GM23338 (cell line): ENCODE data around the gene PPP1R18. TPM values are rescaled to one million over a fixed set of nuclear protein-coding genes. Genes with fewer than 3 reads are reported as not detected.

Experiments used
- ATAC-seq: fragments of 200-7000 bp; cut with Tn5 transposase; 3 replicates; pipeline ENCODE4 v1.9.1; 2020
- DNase-seq: peaks from one replicate; pipeline ENCODE4 v3.0.0-alpha.2; 2015; ENCODE audit warnings: low spot score
- H2AFZ ChIP-seq: fragments of 200-600 bp; sonication (generic); 2 replicates; pipeline ENCODE4 v1.8.0; 2016; ENCODE audit warnings: antibody characterized with exemption, mild to moderate bottlenecking, moderate library complexity
- H3F3A ChIP-seq: fragments of 200-600 bp; sonication (generic); replicated peaks from 2 replicates; pipeline ENCODE4 v1.8.0; 2017; ENCODE audit warnings: antibody characterized with exemption, mixed run types, low read depth
- H3K27ac ChIP-seq: fragments of 200-600 bp; sonication (generic); 2 replicates; pipeline ENCODE4 v1.6.1; 2016; ENCODE audit warnings: low read depth
- H3K27me3 ChIP-seq: fragments of 200-600 bp; sonication (generic); 2 replicates; pipeline ENCODE4 v1.8.0; 2016; ENCODE audit warnings: mild to moderate bottlenecking, mixed run types, moderate library complexity; ENCODE audit not compliant: insufficient read depth
- H3K36me3 ChIP-seq: fragments of 200-600 bp; sonication (generic); 2 replicates; pipeline ENCODE4 v1.8.0; 2016; ENCODE audit warnings: mild to moderate bottlenecking; ENCODE audit not compliant: insufficient read depth
- H3K4me1 ChIP-seq: fragments of 200-600 bp; sonication (generic); 2 replicates; pipeline ENCODE4 v1.8.0; 2016; ENCODE audit warnings: mild to moderate bottlenecking, moderate library complexity; ENCODE audit not compliant: insufficient read depth
- H3K4me2 ChIP-seq: fragments of 200-600 bp; sonication (generic); 2 replicates; pipeline ENCODE4 v1.7.1; 2017; ENCODE audit warnings: mixed run types
- H3K4me3 ChIP-seq: fragments of 200-600 bp; sonication (generic); 2 replicates; pipeline ENCODE4 v1.6.1; 2016; ENCODE audit warnings: mixed run types
- H3K79me2 ChIP-seq: fragments of 200-600 bp; sonication (generic); replicated peaks from 2 replicates; pipeline ENCODE4 v1.8.0; 2017; ENCODE audit warnings: mild to moderate bottlenecking; ENCODE audit not compliant: insufficient read depth
- H3K9me2 ChIP-seq: fragments of 200-600 bp; sonication (generic); 2 replicates; pipeline ENCODE4 v1.8.0; 2017; ENCODE audit not compliant: insufficient read depth
- H4K20me1 ChIP-seq: fragments of 200-600 bp; sonication (generic); replicated peaks from 2 replicates; pipeline ENCODE4 v1.8.0; 2017; ENCODE audit warnings: mild to moderate bottlenecking; ENCODE audit not compliant: insufficient read depth
- H3K27ac Mint-ChIP-seq: 2 replicates; pipeline ENCODE4 v1.8.0; 2020; ENCODE audit warnings: inconsistent platforms, mild to moderate bottlenecking, moderate library complexity, mixed read lengths
- H3K27me3 Mint-ChIP-seq: 3 replicates; pipeline ENCODE4 v1.8.0; 2022; ENCODE audit warnings: low read depth, mild to moderate bottlenecking, moderate library complexity, mixed read lengths, inconsistent platforms; ENCODE audit not compliant: insufficient read depth, poor library complexity
- H3K36me3 Mint-ChIP-seq: 3 replicates; pipeline ENCODE4 v1.8.0; 2021; ENCODE audit warnings: low read depth, mild to moderate bottlenecking, inconsistent platforms, moderate library complexity, mixed read lengths
- H3K4me1 Mint-ChIP-seq: 3 replicates; pipeline ENCODE4 v1.8.0; 2020; ENCODE audit warnings: mild to moderate bottlenecking, inconsistent platforms, mixed read lengths
- H3K4me3 Mint-ChIP-seq: 3 replicates; pipeline ENCODE4 v1.8.0; 2021; ENCODE audit warnings: moderate library complexity, mild to moderate bottlenecking, inconsistent platforms, mixed read lengths
- H3K9me3 Mint-ChIP-seq: 3 replicates; pipeline ENCODE4 v1.8.0; 2020; ENCODE audit warnings: moderate library complexity, mild to moderate bottlenecking, inconsistent platforms, mixed read lengths
- CREB1 ChIP-seq: fragments of 250-450 bp; sonication (Bioruptor Pico); IDR thresholded peaks from 2 replicates; pipeline ENCODE4 v1.5.0; 2020; ENCODE audit warnings: low read depth, mild to moderate bottlenecking, moderate library complexity
- EZH2 ChIP-seq: fragments of 200-600 bp; sonication (generic); IDR thresholded peaks from one replicate; pipeline ENCODE4 v1.8.0; 2017; ENCODE audit warnings: antibody characterized with exemption, mild to moderate bottlenecking, low read depth; ENCODE audit not compliant: unreplicated experiment
- EZH2phosphoT487 ChIP-seq: fragments of 200-600 bp; sonication (generic); IDR thresholded peaks from one replicate; pipeline ENCODE4 v1.8.1; 2018; ENCODE audit warnings: antibody characterized with exemption; ENCODE audit not compliant: unreplicated experiment
- JUNB ChIP-seq: IDR thresholded peaks from one replicate; pipeline ENCODE4 v1.6.1; 2016; ENCODE audit warnings: antibody characterized with exemption; ENCODE audit not compliant: unreplicated experiment
- NANOG ChIP-seq: IDR thresholded peaks from 2 replicates; pipeline ENCODE4 v1.6.1; 2016; ENCODE audit warnings: antibody characterized with exemption, borderline replicate concordance
- POLR2AphosphoS5 ChIP-seq: IDR thresholded peaks from 2 replicates; pipeline ENCODE4 v1.6.1; 2016; ENCODE audit warnings: antibody characterized with exemption, low read depth
- STAT1 ChIP-seq: IDR thresholded peaks from one replicate; pipeline ENCODE4 v1.6.1; 2016; ENCODE audit warnings: antibody characterized with exemption; ENCODE audit not compliant: unreplicated experiment
- ZNF331 ChIP-seq: fragments of 250-450 bp; sonication (Bioruptor Pico); IDR thresholded peaks from 2 replicates; pipeline ENCODE4 v1.5.0; 2020; ENCODE audit warnings: low read depth, mild to moderate bottlenecking, moderate library complexity
- polyA plus RNA-seq: library from polyadenylated mRNA; unstranded; fragments of >200 nt; fragmentation: Nextera tagmentation; extraction: Ambion mirVana; gene quantifications from 2 replicates; pipeline ENCODE4 v1.2.1, GENCODE V29; 2016
- total RNA-seq: library from RNA; depleted of rRNA; stranded (reverse); fragments of >200 nt; shearing (Covaris generic); gene quantifications from 2 replicates; pipeline ENCODE4 v1.2.3, GENCODE V29; 2014
- TF ChIP-seq, protein P1 (sequence below), 2 experiments: fragments of 200-600 bp in 1 of 2; sonication (generic) in 1 of 2; conservative IDR thresholded peaks; 2 replicates each; pipeline versions ENCODE4 v1.5.1 to v1.6.1; 2016 to 2017; ENCODE audit warnings: antibody characterized with exemption in 2 of 2, low read depth in 2 of 2, mild to moderate bottlenecking in 2 of 2, moderate library complexity in 1 of 2
- TF ChIP-seq, protein P2 (sequence below): IDR thresholded peaks from one replicate; pipeline ENCODE4 v1.6.1; 2018; ENCODE audit warnings: antibody characterized with exemption; ENCODE audit not compliant: unreplicated experiment
- TF ChIP-seq, protein P3 (sequence below): IDR thresholded peaks from 2 replicates; pipeline ENCODE4 v1.6.1; 2016; ENCODE audit warnings: antibody characterized with exemption

PPP1R18 gene
- total and polyA plus RNA-seq, 2 experiments from 2014 or later: 17.1 to 19.2 TPM

DNA sequence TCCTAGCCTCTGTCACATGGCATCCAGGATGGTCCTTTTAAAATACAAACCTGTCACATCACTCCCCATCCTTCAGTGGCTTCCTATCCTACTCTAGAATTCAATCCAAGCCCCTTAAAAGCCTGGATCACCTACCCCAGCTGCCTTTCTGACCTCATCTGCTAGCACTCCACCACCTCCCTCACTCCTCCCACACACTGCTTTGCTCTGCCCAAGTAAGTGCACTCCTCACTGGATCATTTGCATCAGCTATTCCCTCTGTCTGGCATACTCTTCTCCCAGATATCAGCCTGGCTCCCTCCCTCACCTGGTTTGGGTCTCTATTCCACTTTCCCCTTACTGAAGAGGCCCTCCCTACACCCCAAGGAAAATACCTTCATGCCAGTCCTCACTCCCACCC is 29.0 kb downstream of the PPP1R18 start (continued):
- TF ChIP-seq JUNB: no peak
- TF ChIP-seq, protein P1, sequence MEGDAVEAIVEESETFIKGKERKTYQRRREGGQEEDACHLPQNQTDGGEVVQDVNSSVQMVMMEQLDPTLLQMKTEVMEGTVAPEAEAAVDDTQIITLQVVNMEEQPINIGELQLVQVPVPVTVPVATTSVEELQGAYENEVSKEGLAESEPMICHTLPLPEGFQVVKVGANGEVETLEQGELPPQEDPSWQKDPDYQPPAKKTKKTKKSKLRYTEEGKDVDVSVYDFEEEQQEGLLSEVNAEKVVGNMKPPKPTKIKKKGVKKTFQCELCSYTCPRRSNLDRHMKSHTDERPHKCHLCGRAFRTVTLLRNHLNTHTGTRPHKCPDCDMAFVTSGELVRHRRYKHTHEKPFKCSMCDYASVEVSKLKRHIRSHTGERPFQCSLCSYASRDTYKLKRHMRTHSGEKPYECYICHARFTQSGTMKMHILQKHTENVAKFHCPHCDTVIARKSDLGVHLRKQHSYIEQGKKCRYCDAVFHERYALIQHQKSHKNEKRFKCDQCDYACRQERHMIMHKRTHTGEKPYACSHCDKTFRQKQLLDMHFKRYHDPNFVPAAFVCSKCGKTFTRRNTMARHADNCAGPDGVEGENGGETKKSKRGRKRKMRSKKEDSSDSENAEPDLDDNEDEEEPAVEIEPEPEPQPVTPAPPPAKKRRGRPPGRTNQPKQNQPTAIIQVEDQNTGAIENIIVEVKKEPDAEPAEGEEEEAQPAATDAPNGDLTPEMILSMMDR (conservative IDR thresholded peaks at IDR 0.05; ENCODE audit: low read depth in 2 of 2): no peak
- TF ChIP-seq POLR2AphosphoS5: no peak
- no peak for TF ChIP-seq CREB1 (CRISPR knock-in tag)
- no peak for TF ChIP-seq STAT1
- no peak for TF ChIP-seq ZNF331
- TF ChIP-seq, protein P2, sequence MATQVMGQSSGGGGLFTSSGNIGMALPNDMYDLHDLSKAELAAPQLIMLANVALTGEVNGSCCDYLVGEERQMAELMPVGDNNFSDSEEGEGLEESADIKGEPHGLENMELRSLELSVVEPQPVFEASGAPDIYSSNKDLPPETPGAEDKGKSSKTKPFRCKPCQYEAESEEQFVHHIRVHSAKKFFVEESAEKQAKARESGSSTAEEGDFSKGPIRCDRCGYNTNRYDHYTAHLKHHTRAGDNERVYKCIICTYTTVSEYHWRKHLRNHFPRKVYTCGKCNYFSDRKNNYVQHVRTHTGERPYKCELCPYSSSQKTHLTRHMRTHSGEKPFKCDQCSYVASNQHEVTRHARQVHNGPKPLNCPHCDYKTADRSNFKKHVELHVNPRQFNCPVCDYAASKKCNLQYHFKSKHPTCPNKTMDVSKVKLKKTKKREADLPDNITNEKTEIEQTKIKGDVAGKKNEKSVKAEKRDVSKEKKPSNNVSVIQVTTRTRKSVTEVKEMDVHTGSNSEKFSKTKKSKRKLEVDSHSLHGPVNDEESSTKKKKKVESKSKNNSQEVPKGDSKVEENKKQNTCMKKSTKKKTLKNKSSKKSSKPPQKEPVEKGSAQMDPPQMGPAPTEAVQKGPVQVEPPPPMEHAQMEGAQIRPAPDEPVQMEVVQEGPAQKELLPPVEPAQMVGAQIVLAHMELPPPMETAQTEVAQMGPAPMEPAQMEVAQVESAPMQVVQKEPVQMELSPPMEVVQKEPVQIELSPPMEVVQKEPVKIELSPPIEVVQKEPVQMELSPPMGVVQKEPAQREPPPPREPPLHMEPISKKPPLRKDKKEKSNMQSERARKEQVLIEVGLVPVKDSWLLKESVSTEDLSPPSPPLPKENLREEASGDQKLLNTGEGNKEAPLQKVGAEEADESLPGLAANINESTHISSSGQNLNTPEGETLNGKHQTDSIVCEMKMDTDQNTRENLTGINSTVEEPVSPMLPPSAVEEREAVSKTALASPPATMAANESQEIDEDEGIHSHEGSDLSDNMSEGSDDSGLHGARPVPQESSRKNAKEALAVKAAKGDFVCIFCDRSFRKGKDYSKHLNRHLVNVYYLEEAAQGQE: no peak
- no peak for TF ChIP-seq EZH2phosphoT487
- no peak for TF ChIP-seq NANOG
- TF ChIP-seq, protein P3, sequence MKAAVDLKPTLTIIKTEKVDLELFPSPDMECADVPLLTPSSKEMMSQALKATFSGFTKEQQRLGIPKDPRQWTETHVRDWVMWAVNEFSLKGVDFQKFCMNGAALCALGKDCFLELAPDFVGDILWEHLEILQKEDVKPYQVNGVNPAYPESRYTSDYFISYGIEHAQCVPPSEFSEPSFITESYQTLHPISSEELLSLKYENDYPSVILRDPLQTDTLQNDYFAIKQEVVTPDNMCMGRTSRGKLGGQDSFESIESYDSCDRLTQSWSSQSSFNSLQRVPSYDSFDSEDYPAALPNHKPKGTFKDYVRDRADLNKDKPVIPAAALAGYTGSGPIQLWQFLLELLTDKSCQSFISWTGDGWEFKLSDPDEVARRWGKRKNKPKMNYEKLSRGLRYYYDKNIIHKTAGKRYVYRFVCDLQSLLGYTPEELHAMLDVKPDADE: no peak
- TF ChIP-seq EZH2: no peak

DNA sequence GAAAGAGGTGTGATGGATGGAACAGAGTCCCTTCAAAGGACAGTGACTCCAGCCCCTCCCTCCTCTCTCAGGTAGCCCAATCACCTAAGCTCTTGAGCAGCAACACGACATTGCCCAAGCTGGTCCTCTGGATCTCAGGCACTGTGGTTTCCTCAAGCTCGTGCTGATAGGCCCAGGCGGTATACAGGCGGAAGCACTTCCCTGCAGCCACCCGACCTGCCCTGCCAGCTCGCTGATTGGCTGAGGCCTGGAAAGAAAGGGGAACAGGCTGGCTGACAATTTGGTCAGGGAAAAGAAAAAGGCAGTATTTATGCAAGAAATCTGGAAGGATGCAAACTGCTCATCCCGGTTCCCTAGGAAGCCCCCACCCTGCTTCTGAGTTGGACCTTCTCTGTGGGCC is 29.9 kb downstream of the PPP1R18 start:
- peaks cover 9% of the 10 kb centered on the region for H3K27me3 Mint-ChIP-seq
- peaks cover 6% of the 10 kb centered on the region; the same call in 1 of the 2 replicates for H4K20me1 ChIP-seq
- H3K9me3 Mint-ChIP-seq: no peaks in the 10 kb centered on the region
- H3K4me1 Mint-ChIP-seq: no peaks in the 10 kb centered on the region
- no peak overlapping the region for H3K4me3 ChIP-seq
- peaks cover 25% of the 10 kb centered on the region for H3K36me3 ChIP-seq
- H3K27ac Mint-ChIP-seq: no peak overlapping the region
- no peaks in the 10 kb centered on the region for H3K9me2 ChIP-seq
- DNase-seq (no peak), ATAC-seq (no peak)
- no peak overlapping the region for H3K27ac ChIP-seq
- peaks cover 79% of the 10 kb centered on the region for H3K36me3 Mint-ChIP-seq
- H3K4me3 Mint-ChIP-seq: no peak overlapping the region
- H3F3A ChIP-seq: peaks cover 7% of the 10 kb centered on the region; the same call in 1 of the 2 replicates
- no peaks in the 10 kb centered on the region for H3K4me1 ChIP-seq
- TF ChIP-seq ZNF331 (no peak), CREB1 (CRISPR knock-in tag) (no peak), EZH2 (no peak), NANOG (no peak), JUNB (no peak), STAT1 (no peak)
- TF ChIP-seq, protein P1 (conservative IDR thresholded peaks at IDR 0.05; ENCODE audit: low read depth in 2 of 2): no peak
- no peak overlapping the region for H3K4me2 ChIP-seq
- no peak overlapping the region for H2AFZ ChIP-seq
- no peaks in the 10 kb centered on the region for H3K79me2 ChIP-seq
- H3K27me3 ChIP-seq: no peaks in the 10 kb centered on the region
